ENCODE data around the gene DENND5A.
A peak's percentile ranks its signal among the peaks of the same experiment; 100 is the strongest.

Gene DENND5A

DNA sequence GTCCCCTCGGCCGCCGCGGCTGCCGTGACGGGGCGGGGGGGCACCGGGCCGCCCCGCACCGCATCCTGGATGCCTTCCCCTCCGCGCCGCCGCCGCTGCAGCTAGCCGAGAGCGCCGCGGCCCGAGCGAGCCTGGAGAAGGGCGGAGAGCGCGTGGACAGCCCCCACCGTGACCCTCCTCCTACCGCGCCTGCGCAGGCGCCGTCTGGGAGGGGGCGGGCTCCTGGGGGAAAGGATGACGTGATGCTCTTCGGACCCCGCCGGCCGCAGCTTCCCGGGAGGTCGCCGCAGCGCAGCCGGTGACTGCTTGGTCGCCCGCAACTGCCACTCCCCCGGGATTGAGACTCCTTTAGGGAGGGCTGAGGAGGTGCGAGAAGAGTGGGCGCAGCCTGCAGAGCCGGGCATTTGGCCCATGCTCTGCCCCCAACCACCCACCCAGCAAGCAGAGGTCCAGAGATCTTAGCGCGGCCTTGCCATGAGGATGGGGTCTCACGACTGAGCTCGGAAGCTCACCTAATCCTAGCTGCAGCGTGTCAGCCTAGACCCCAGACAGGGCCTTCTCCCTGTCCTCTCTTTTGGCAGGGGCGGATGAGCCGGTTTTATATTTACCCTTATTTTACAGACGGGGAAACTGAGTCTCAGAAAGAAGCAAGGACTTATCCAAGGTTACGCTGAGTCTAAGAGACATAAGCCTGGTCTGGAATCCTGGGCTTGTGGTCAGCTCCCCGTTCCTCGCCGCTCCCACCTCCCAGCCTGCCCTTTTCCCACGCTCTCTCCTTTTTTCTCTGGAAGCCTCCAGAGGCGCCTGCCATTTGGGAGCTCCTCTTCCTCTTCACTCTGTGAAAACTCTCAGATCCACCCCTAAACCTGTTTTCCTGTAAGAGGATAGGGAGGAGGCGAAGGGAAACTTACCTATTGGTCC lies at the start of gene DENND5A:
Gene DENND5A, minus strand, starts transcription at position 140 of the 921 bp plus-strand sequence. CDS start 281 bp downstream, outside the sequence.
- DNase-seq, result peak; percentile 75

DNA sequence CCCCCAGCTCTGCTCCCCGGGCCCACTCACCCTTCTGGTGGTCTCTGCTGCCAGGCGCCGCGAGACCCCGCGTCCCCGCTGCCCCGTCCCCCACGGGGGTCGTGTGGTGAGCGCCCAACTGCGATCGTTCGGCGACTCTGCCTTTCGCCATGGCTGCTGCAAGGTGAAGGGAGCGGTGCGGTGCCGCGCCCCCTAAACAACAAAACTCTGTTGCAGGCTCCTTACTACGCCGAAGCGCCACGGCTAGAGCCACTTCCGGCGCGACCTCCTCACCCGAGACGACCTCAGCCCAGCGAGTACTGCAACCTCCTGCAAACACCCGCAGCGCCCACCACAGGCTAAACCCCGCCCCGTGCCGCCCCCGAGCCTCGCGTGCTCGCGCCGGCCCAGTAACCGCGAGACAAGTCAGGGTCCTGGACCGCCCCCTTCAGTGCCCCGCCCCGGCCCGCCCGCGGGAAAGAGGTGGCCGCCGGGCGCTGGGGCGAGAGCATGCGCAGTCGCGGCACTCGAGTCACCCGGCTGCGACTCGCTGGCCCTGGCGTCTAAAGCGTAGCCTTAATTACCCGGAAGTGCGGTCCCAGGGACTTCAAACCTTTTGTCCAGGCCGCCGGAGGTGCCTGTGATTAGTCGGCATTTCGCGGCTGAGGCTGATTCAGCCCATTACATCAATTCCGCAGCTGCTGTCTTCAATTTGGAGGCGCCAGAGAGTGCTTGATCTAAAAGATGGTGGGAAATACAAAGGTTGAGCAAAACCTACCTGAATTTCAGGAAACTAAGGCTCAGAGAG lies 49.3 kb upstream of the DENND5A start, which contains the start of gene TMEM41B:
Gene TMEM41B, minus strand, starts transcription at position 303 of the 787 bp plus-strand sequence. Its CDS starts 152 bp downstream, at position 151.
- DNase-seq, result peak; percentile 98

DNA sequence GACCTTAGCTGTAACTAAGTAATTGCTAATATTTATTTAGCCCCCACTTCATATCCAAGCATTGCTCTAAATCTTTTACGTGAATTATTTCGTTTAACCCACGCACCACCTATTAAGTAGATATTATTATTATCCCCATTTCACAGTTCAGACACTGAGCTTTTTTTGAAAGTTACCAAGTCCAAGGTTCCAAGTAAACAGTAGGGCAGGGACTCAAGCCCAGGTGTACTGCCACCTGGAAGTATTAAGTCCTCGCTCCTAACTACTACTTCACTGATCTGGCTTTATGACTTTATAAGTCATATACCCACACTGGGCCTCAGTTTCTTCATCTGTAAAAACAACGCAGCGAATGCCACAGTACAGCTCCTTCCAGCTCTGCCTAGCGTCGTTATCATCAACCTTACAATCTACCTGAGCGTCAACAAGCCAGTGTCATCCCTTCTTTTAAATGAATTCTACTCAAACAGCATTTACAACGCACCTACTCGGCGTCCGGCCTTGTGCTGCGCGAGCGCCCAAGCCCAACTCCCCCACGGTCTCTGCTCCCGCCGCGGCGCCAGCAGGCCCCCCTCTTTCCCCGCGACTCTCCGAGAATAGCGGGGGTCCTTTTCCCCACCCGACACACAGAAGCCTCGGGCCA lies 48.6 kb upstream of the DENND5A start:
- no peak for DNase-seq

DNA sequence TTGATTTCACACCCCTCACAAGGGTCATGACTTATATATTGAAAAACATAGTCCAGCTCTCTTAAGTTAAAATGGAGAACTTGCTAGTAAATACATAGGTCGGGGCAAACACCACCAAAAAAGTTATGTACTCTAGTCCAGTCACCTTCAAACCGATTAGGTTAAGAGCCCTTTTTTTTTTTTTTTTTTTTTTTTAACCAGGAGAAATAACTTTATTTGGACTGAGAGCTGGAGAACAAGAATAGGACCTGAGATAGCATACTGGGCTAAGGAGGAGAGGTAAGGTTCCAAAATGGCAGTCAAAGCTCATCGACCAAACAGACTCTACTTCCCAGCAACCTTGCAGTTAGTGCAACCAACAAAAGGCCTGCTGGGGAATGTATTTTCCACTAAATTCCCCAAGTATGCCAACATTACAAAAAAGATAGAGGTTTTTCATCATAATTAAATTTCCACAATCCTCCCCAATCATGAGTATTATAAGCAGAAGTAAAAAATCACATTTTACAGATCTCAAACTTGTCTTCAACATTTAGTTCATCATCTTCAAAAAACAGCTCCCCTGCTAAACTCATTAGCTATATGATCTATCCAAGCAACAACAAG lies 45.4 kb upstream of the DENND5A start:
- DNase-seq, result no peak

DNA sequence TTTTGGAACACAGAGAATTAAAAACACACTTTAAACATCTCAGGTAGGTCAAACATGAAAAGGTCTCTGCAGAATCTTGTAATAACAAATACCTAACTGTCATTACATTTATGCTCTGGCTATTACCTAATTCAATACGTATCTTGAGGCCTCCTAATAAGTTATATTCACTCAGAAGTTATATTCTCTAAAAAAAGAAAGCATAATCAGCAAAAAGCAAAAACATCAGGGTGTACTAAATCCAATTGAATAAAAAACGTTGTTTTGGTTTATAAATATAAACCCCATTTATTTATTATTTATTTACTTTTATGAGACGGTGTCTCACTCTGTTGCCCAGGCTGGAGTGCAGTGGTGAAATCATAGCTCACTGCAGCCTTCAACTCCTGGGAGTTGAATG lies 39.0 kb upstream of the DENND5A start:
- no peak for DNase-seq

DNA sequence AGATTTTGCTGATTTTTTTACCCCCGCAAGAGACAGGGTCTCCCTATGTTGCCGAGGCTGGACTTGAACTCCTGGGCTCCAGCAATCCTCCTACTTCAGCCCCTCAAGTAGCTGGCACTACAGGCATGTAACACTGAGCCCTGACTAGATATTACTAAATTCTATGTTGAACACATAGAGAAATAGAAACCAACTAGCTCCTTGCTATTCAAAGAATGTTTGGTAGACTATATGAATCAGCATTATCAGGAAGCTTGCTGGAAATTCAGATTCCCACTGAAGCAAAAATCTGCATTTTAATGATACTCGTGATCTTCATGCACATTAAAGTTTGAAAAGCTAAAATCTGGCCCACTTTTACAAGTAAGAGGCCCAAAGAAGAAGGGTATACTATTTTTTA lies 37.3 kb upstream of the DENND5A start:
- DNase-seq, result no peak

DNA sequence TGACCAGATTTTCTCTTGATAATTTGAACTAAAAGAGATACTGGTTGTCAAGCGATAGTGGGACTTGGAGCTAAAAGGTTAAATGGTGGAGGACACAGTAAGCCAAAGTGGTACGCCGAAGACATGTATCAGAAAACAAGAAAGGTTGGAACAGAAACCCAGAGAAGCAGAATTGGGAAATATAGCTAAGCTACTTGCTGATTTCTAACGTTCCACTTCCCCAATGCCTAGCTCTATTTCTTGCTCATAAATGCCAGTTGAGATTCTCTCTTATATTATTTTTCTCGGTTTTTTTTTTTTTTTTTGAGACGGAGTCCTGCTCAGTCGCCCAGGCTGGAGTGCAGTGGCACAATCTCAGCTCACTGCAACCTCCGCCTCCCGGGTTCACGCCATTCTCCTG lies 36.6 kb upstream of the DENND5A start:
- no peak for DNase-seq

DNA sequence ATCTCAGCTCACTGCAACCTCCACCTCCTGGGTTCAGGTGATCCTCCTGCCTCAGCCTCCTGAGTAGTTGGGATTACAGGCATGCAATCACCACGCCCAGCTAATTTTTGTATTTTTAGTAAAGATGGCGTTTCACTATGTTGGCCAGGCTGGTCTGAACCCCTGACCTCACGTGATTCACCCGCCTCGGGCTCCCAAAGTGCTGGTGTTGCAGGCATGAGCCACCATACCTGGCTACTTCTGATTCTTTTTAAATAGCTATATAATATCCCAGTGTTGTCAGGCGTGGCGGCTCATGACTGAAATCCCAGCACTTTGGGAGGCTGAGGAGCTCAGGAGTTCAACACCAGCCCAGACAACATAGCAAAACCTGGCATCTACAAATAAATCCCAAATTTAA lies 28.5 kb upstream of the DENND5A start:
- DNase-seq, result no peak

DNA sequence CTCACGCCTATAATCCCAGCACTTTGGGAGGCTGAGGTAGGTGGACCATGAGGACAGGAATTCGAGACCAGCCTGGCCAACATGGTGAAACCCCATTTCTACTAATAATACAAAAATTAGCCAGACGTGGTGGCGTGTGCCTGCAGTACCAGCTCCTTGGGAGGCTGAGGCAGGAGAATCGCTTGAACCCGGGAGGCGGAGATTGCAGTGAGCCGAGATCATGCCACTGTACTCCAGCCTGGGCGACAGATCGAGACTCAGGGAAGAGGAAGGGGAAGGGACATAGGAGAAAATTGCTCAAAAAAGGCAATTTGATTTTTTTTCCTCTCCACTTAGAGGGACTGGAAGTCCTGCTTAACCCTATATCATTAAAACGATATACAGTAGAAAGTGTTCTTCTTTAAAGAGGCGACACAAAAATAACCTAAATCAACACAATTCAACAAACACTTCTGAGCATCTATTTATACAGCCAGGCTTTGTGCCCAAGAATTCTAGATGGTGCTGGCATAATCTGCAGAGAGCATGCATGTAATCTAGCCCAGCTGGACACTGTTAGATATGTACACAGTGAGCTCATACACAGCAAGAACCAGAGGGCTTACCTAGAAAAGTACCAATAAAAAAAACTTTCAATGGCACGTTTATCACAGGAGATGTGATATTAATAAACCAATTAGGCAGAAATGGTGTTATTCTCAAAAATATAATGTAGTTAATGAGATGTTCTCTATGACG lies 20.9 kb upstream of the DENND5A start:
- DNase-seq, result peak; percentile 32

DNA sequence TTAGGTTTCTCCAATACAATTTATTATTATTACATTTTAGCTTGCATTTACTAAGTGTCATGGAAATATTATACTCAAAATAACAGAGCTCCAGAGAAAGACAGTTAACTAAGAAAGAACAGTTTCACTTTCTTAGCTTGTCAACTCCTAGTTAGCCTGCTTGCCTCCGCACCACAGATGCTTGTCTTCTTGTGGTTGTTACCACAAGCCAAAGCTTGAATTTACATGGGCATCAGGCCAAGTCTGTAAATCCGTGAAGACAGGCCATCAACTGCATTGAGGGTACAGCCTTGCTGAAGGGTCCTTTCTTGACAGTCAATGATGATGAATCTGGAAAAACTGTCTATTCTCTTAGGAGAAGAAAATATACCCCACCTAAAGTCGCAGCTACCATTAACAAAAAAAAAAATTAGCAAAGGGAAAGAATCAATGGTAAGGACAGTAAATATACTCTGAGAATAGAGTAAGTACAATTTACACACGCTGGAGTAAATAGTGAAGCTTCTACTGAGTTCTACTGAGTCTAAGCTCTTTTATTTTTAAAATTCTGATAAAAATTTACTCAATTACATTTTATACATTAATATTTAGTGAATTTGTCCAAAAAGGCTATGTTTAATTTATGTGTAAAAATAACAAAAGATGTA lies 15.6 kb upstream of the DENND5A start:
- peak; percentile 26 for DNase-seq

DNA sequence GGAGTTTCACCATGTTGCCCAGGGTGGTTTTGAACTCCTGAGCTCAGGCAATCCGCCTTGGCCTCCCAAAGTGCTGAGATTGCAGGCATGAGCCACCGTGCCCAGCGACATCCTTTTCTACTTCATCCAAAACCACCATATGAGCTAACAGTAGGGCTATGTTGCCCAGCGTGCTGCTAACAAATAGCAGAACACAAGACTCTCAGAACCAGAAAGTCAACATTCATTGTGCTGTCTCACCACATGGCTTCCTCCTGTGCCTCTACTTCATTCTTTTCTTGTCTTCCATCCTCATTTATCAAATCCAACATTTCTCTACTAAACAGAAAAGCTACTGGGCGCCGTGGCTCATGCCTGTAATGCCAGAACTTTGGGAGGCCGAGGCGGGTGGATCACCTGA lies 12.0 kb upstream of the DENND5A start:
- DNase-seq, result no peak

DNA sequence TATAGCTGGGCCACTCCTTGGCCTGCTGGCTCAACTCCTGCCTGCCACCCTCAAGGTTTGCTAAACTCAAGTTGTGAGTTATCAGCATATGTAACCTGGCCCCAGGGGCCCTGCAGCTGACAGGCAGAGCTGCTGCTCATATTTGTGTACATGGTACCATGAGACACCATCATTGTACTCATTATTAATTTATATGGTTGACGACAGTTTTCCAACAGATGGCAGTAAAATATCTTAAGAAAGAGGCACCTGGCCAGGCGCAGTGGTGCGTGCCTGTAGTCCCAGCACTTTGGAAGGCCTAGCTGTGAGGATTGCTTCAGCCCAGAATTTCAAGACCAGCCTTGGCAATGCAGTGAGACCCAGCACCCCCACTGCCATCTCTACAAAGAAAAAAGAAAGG lies 11.4 kb upstream of the DENND5A start:
- no peak for DNase-seq

DNA sequence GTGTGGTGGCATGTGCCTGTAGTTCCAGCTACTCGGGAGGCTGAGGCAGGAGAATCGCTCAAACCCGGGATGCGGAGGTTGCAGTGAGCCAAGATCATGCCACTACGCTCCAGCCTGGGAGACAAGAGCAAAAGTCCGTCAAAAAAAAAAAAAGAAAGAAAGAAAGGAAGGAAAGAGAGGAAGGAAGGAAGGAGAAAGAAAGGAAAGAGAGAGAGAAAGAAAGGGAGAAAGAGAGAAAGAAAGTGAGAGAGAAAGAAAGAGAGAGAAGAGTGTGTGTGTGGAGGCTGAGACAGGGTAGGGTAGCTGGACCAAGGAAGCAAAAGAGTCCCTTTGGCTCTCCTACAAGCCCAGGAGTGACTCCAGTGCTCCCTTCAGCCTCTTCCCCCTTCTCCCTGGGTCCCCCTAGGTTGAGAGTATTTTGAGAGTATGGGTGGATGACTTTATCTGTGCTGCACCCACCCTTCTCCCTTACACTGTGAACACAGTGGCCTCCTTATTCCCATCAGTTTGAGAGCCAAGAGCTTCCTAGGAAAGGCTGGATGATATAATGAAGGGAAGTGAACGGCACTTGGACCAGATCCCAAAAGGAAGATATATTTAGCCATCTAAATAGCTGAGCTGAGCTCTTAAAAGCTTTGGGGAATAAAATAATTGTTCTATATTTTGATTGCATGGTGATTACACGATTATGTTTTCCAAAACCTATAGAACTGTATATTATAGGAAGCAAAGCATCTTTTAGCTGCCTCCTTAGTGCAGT lies 9.5 kb upstream of the DENND5A start:
- no peak for DNase-seq

DNA sequence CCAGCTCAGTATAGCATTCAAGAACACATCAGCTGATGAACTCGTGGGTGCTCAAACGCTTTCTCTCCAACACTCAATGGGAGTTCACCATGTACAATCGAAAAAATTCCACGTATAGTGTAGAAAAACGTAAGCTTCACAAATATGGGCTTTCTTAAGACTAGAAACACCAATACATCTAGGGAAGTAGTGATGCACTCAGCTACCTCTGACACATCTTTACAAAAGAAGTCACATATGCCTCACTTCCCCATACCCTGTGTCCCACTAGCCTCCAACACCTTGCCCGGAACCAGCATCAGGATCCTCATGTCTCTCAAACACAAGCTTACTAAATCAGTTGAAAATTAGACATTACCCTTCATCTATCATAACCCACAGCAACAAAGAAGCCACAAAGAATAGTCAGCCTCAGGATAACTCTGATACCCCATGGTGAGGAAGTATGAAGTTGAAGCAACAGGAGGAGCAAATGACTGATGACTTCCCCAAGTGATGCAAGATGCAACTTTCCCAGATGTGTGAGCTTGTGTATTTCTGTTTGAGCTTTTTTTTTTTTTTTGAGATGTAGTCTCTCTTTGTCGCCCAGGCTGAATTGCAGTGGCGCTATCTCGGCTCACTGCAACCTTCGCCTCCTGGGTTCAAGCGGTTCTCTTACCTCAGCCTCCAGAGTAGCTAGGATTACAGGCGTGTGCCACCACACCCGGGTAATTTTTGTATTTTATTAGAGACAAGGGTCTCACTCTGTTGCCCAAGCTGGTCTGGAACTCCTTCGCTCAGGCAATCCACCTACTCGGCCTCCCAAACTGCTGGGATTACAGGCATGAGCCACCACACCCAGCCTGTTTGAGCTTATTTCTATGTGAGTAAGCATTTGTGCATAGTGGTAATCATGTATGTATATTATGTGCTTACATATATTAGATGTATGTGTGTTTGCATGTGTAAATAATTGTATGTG lies 8.5 kb upstream of the DENND5A start:
- DNase-seq, result no peak

DNA sequence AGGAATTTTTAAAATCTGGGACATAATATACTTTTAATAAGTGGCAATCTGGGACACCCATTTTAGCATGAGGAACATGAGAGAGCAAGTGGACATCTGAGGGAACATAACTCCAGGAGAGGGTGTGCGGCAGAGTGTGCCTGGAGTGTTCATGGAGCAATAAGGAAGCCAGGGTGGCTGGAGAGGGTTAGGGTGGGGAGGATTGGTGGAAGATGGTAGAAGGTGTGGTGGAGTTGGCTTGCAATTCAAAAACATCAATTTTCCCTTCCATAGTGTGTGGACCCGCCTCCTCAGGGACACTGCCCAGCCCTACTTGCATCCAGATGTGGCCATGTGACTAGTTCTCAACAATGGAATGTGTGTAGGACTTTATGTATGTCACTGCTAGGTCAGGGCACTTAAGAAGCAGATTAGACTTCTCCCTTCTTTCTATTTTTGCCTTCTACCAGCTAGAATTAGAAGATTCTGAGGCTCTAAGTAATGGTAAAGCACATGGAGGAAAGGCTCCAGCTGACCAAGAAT lies 4.4 kb upstream of the DENND5A start:
- no peak for DNase-seq

DNA sequence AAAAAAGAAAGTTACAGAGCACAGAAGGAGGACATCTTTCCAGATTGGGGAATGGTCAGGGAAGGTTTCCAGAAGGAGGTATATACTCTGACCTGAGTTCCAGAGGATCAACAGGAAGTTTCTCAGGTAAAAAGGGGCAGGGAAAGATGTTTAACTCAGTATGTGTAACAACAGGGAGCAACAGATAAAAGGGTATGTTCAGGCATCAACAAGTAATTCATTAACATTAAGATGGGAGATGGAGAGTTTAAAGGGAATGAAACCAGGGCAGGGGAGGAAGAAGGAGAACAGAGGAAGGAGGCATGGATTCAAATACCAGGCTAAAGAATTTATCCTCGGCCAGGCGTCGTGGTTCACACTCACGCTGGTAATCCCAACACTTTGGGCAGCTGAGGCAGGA lies 2.5 kb upstream of the DENND5A start:
- no peak for DNase-seq

DNA sequence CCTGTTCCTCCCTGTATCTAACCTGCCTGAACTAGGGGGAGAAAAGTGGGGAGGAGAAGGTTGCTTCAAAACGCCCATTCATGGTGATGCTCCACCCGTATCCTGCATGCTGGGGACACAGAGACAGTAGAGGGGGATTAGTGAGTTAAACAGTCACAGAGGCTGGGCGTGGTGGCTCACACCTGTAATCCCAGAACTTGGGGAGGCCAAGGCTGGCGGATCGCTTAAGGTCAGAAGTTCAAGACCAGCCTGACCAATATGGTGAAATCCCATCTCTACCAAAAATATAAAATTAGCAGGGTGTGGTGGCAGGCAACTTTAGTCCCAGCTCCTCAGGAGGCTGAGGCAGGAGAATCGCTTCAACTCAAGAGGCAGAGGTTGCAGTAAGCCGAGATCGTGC lies 1.8 kb upstream of the DENND5A start:
- DNase-seq, result no peak

DNA sequence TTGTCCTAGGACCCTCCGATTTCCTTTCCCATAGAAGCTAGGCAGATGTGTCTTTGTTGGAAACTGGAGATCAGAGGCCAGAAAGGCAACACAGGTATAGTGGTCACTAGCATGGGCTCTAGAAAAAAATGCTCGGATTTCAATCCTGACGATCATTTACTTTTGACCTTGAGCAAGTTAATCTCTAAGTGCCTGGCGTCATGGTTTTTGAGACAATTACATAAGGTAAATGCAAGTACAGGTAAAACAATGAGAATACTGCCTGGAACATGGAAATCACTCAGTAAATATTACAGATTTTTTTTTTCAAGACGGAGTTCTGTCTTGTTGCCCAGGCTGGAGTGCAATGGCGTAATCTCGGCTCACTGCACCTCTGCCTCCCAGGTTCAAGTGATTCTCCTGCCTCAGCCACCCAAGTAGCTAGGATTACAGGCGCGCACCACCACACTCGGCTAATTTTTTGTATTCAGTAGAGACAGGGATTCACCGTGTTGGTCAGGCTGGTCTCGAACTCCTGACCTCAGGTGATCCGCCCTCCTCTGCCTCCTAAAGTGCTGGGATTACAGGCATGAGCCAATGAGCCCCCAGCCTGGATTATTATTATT lies 1.1 kb upstream of the DENND5A start:
- no peak for DNase-seq
